KOPT-K1 (cell line): Measurements from ENCODE around the gene PSMB7.

ENCODE experiments used
- H3K27ac ChIP-seq: fragments of 200-600 bp; sonication (generic); 2 replicates; pipeline ENCODE4 v1.5.1; 2016; ENCODE audit warnings: antibody characterized with exemption, mild to moderate bottlenecking, low read depth, low read length; ENCODE audit not compliant: poor library complexity, severe bottlenecking
- H3K36me3 ChIP-seq: fragments of 200-600 bp; sonication (generic); 2 replicates; pipeline ENCODE4 v1.5.1; 2017; ENCODE audit warnings: antibody characterized with exemption, mild to moderate bottlenecking, low read length, moderate library complexity; ENCODE audit not compliant: insufficient read depth
- H3K9me3 ChIP-seq: fragments of 200-600 bp; sonication (generic); 2 replicates; pipeline ENCODE4 v1.5.1; 2017; ENCODE audit warnings: antibody characterized with exemption, low read length, mild to moderate bottlenecking; ENCODE audit not compliant: insufficient read depth, poor library complexity, severe bottlenecking

The PSMB7 gene

DNA sequence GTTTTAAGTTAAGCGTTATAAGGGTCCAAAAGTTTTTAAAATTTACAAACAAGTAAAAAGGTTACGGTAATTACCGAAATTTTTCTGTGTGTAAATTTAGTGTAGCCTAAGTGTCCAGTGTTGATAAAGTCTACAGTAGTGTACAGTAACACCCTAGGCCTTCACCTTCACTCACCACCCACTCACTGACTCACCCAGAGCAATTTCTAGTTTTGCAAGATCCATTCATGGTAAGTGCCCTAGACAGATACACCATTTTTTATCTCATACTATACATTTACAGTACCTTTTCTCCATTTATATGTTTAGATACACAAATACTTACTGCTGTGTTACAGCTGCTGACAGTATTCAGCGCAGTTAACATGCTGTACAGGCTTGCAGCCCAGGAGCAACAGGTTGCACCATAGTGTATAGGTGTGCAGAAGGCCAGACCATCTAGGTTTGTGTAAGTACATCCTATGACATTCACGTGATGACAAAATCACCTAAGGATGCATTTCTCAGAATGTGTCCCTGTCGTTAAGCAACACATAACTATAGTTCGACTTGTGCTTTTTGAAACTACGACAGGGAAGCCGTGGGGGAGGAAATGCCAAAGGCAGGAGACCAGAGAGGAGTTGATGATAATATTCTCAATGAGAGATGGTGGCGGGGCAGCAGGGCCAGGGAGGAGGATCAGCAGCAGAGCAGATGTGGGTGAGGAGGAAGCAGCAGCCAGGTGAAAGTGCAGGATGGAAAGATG lies 48.6 kb downstream of the PSMB7 start:
- peaks cover 8% of the 10 kb centered on the region; the same call in 1 of the 2 replicates for H3K36me3 ChIP-seq
- no peaks in the 10 kb centered on the region for H3K9me3 ChIP-seq
- no peak overlapping the region for H3K27ac ChIP-seq

- Histone ChIP-seq H3K36me3 (peaks cover 12% of the 10 kb centered on the region; the same call in 1 of the 2 replicates), H3K9me3 (no peaks in the 10 kb centered on the region), H3K27ac (no peak overlapping the region)
Measured at GRCh38 chr9:124365036-124365435, 50.2 kb downstream of the PSMB7 start.

- Histone ChIP-seq H3K9me3 (no peaks in the 10 kb centered on the region), H3K27ac (no peak overlapping the region), H3K36me3 (peaks cover 12% of the 10 kb centered on the region; the same call in 1 of the 2 replicates)
Measured at GRCh38 chr9:124364141-124364540, 51.1 kb downstream of the PSMB7 start.

- no peak overlapping the region for H3K27ac ChIP-seq
- H3K9me3 ChIP-seq, result no peaks in the 10 kb centered on the region
- peaks cover 12% of the 10 kb centered on the region; the same call in 1 of the 2 replicates for H3K36me3 ChIP-seq
Measured at GRCh38 chr9:124363326-124364096, 51.7 kb downstream of the PSMB7 start.

GRCh38 chr9:124361128-124361527 lies 54.1 kb downstream of the PSMB7 start:
- Histone ChIP-seq H3K27ac (no peak overlapping the region), H3K9me3 (no peaks in the 10 kb centered on the region), H3K36me3 (peaks cover 12% of the 10 kb centered on the region)

- no peaks in the 10 kb centered on the region for H3K9me3 ChIP-seq
- H3K27ac ChIP-seq, result no peak overlapping the region
- peaks cover 22% of the 10 kb centered on the region for H3K36me3 ChIP-seq
Measured at GRCh38 chr9:124359855-124360678, 55.2 kb downstream of the PSMB7 start.

DNA sequence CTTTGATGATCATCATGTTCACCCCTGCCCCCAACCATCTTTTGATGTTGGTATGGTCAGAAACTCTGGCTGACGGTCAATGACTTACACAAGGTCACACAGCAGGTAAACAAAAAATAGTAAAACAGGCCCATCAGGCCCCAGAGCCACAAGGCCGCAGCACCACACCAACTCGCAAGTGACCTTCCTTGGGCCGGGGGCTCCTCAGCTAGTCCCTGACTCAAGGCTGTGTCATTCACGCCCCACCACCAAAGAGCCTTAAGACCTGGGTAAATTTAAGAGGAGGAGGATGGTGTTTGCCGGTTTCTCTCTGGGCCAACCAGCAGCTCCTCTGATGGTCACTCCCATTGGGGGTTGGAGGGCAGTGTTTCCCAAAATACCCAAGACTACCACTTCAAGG lies 55.8 kb downstream of the PSMB7 start:
- H3K9me3 ChIP-seq, result no peaks in the 10 kb centered on the region
- H3K27ac ChIP-seq, result no peak overlapping the region
- H3K36me3 ChIP-seq, result peaks cover 28% of the 10 kb centered on the region

DNA sequence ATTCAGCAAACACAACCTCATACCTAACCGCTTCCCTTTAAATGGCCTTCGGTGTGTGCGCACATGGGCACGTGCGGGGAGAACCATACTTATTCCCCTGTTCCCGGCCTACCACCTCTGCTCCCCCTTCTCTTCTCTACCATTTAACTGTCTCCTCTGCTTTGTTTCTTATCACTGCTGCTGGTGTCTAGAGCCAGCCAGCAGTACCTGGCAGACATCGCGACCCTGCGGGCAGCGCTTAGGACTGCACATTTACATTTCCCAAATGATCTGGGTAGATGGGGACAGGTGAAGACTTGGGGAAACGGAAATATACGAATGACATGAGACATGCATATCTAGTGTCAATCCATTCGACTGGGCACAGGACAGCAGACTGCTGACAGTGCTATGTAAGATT lies 56.6 kb downstream of the PSMB7 start:
- H3K9me3 ChIP-seq, result no peaks in the 10 kb centered on the region
- no peak overlapping the region for H3K27ac ChIP-seq
- H3K36me3 ChIP-seq, result peaks cover 36% of the 10 kb centered on the region

DNA sequence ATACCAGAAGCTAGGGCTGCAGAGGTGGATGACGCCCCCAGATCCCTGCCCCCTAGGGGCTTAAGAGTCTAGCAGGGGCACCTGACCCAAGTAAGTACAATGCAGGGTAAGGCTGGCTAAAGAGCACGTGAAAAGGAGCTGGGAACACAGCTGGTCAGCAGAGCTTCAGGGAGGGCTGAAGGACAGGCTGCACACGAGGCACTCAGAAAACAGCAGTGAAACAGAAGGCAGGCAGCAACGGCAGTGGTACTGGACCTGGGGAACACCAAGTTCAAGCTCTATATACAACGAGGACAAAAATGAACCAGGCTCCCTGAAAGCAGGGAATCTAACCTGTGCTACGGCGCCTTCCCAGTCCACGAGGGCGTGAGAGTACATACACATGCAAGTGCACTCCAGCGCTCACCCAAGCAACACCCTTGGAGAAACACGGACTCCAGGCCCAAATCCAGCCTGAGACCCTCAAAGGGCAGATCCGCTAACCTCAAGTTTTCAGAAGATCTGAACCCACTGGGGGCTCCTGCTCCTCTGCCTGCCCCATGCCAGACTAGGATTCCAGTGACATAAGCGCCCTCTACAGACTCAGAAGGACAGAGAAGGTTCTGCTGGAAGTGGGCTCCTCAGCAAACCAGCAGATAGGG lies 57.4 kb downstream of the PSMB7 start:
- H3K27ac ChIP-seq, result no peak overlapping the region
- H3K9me3 ChIP-seq, result no peaks in the 10 kb centered on the region
- H3K36me3 ChIP-seq, result peaks cover 44% of the 10 kb centered on the region

DNA sequence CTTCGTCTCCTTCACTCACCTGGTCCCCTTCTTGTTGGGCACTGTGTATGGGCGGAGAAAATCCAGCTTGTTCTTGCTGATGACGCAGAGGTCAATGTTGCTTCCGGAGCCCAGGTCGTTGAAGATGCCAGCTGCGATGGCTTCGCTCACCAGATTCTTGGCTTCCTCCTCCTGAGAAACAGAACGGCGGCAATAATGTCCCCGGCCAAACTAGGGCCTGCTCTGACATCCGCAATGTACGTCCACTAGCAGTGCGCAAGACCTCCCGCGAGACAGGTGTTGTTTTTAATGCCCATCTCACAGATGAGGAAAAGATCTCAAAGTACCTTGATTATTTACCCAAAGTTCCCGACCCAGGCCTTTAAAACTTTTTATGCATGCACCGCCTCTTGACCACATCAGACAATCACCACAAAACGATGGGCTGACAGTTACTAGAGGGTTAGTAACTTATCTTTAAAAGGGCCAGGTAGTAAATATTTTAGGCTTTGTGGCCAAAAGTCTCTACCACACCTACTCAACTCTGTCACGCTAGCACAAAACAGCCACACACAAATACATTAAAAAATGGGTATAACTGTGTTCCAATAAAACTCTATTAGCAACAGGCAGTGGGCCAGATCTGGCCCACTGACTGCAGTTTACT lies 58.4 kb downstream of the PSMB7 start:
- H3K36me3 ChIP-seq, result peaks cover 54% of the 10 kb centered on the region
- no peak overlapping the region for H3K27ac ChIP-seq

GRCh38 chr9:124355941-124356744 lies 59.1 kb downstream of the PSMB7 start:
- H3K27ac ChIP-seq, result no peak overlapping the region
- H3K9me3 ChIP-seq, result no peaks in the 10 kb centered on the region
- H3K36me3 ChIP-seq, result peaks cover 59% of the 10 kb centered on the region

More for the DNA sequence above, 58.4 kb downstream of the PSMB7 start:
- H3K9me3 ChIP-seq, result no peaks in the 10 kb centered on the region

DNA sequence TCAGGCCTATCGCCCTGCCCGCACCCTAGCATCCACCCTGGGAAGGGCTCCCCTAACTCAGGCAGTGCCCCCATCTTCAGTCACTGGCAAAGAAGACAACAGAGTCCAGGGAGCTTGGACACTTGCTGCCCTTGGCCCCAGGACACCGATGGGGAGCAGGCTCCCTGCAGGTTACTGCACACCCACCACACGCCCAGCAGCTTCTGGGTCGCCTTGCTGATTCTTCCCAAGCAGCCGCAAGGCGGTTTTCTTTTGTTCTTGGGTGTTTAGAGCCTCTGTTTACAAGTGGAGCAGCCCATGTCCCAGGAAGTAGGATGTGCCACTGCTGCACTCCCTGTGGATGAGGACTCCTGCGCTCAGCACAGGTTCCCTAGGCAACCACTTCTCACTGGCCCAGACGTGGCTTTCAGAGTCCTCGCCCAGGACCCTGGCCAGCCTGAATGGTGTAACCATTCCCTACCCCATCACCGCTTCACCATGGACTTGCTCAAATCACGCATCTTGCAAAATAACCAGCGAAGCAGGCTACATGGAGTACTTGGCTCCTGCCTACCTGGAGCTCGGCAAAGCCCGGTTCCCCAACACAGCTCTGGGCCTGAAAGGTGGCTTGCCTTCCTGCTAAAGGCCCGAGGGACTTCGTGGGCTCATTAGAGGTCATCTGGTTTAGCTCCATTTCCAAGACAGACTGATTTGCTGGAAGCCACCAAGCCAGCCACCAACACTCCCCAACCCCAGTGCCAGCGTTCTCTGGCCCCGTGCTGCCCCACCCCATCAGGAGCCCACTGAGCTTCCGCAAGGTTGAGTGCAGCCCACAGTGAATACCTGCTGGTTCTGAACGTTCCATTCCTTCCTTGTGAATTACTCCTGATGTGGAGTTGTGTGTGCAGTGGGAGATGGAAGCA lies 60.0 kb downstream of the PSMB7 start:
- H3K27ac ChIP-seq, result no peak overlapping the region
- no peaks in the 10 kb centered on the region for H3K9me3 ChIP-seq
- peaks cover 65% of the 10 kb centered on the region for H3K36me3 ChIP-seq
